ENCODE measurements around the gene CALML5.

The CALML5 gene

GRCh38 chr10:5498791-5499492, 428 bp downstream of the CALML5 start:
- Histone ChIP-seq H3K27me3 (replicated peaks) (no peaks in the 10 kb centered on the region), H3K36me3 (replicated peaks) (no peaks in the 10 kb centered on the region), H3K27ac (no peak overlapping the region), H3K4me3 (ENCODE audit: low read depth, low read length) (no peak overlapping the region)
- in situ Hi-C loops (cut with HindIII; ENCODE audit: low pct_ligation_motif_present, low sequenced_read_pairs) = no loop called here
- TF ChIP-seq CTCF (IDR thresholded peaks at IDR 0.05; ENCODE audit: low read depth, low read length, missing control alignments) = no peak
- no peak for DNase-seq

- no peak for TF ChIP-seq CTCF (IDR thresholded peaks at IDR 0.05; ENCODE audit: low read depth, low read length, missing control alignments)
- in situ Hi-C loops (cut with HindIII; ENCODE audit: low pct_ligation_motif_present, low sequenced_read_pairs) = no loop called here
- DNase-seq = no peak
- Histone ChIP-seq H3K27ac (no peak overlapping the region), H3K27me3 (replicated peaks) (no peaks in the 10 kb centered on the region), H3K4me3 (ENCODE audit: low read depth, low read length) (no peak overlapping the region), H3K36me3 (replicated peaks) (no peaks in the 10 kb centered on the region)
Observed at GRCh38 chr10:5497948-5498730, 1.2 kb downstream of the CALML5 start.

GRCh38 chr10:5497289-5497688, 2.1 kb downstream of the CALML5 start:
- TF ChIP-seq CTCF (IDR thresholded peaks at IDR 0.05; ENCODE audit: low read depth, low read length, missing control alignments) = no peak
- H3K27me3 ChIP-seq (replicated peaks) = no peaks in the 10 kb centered on the region
- in situ Hi-C loops (cut with HindIII; ENCODE audit: low pct_ligation_motif_present, low sequenced_read_pairs) = no loop called here

GRCh38 chr10:5496261-5497250, 2.8 kb downstream of the CALML5 start:
- DNase-seq = no peak
- no peak overlapping the region for H3K27ac ChIP-seq
- in situ Hi-C loops (cut with HindIII; ENCODE audit: low pct_ligation_motif_present, low sequenced_read_pairs) = no loop called here
- no peaks in the 10 kb centered on the region for H3K36me3 ChIP-seq (replicated peaks)
- H3K4me3 ChIP-seq (ENCODE audit: low read depth, low read length) = no peak overlapping the region
- TF ChIP-seq CTCF (IDR thresholded peaks at IDR 0.05; ENCODE audit: low read depth, low read length, missing control alignments) = no peak
- H3K27me3 ChIP-seq (replicated peaks) = no peaks in the 10 kb centered on the region

More at GRCh38 chr10:5497289-5497688, 2.1 kb downstream of the CALML5 start:
- no peaks in the 10 kb centered on the region for H3K36me3 ChIP-seq (replicated peaks)
- H3K4me3 ChIP-seq (ENCODE audit: low read depth, low read length) = no peak overlapping the region
- no peak overlapping the region for H3K27ac ChIP-seq
- DNase-seq = no peak

GRCh38 chr10:5494611-5495010, 4.8 kb downstream of the CALML5 start:
- no peaks in the 10 kb centered on the region for H3K36me3 ChIP-seq (replicated peaks)
- no peak overlapping the region for H3K4me3 ChIP-seq (ENCODE audit: low read depth, low read length)
- H3K27me3 ChIP-seq (replicated peaks) = no peaks in the 10 kb centered on the region
- DNase-seq = no peak
- TF ChIP-seq CTCF (IDR thresholded peaks at IDR 0.05; ENCODE audit: low read depth, low read length, missing control alignments) = no peak
- in situ Hi-C loops (cut with HindIII; ENCODE audit: low pct_ligation_motif_present, low sequenced_read_pairs) = no loop called here
- H3K27ac ChIP-seq = no peak overlapping the region

All from brain microvascular endothelial cell (primary cell).